IMR-90 (cell line): ENCODE data around the gene CYS1. TPM values are rescaled to one million over a fixed set of nuclear protein-coding genes. Genes with fewer than 3 reads are reported as not detected.

ENCODE experiments used
- ATAC-seq: fragments of 200-7000 bp; cut with Tn5 transposase; 2 replicates; pipeline ENCODE4 v1.9.1; 2020; ENCODE audit warnings: low read depth, mild to moderate bottlenecking, moderate library complexity
- BruUV-seq: library from RNA; stranded (reverse); fragments of 400-500 nt; replicated peaks from 2 replicates; lab custom pipeline; 2021; lab: Mats Ljungman, UMichigan
- CTCF ChIA-PET: fragments of 300-600 bp; formaldehyde crosslinking; extraction: SDS; loops from one replicate; lab custom pipeline; 2021; ENCODE audit warnings: antibody characterized with exemption; lab: Yijun Ruan, JAX
- POLR2A ChIA-PET: fragments of 300-600 bp; sonication (Branson Sonifier 250); formaldehyde crosslinking; loops from one replicate; lab custom pipeline; 2022; ENCODE audit warnings: antibody characterized with exemption; ENCODE audit not compliant: unreplicated experiment; lab: Charles Lee
- DNase-seq: peaks from one replicate; pipeline ENCODE4 v3.0.0; 2013
- H2AFZ ChIP-seq: replicated peaks from 2 replicates; pipeline ENCODE3; 2013; ENCODE audit warnings: low read length, mild to moderate bottlenecking; ENCODE audit not compliant: poor library complexity
- H2AK5ac ChIP-seq: 2 replicates; pipeline ENCODE4 v1.6.1; 2013; ENCODE audit warnings: low read depth, low read length, inconsistent platforms
- H2AK9ac ChIP-seq: replicated peaks from 2 replicates; pipeline ENCODE3; 2013; ENCODE audit warnings: mild to moderate bottlenecking, low read depth, low read length, moderate library complexity; ENCODE audit not compliant: poor library complexity
- H2BK120ac ChIP-seq: 2 replicates; pipeline ENCODE4 v1.6.1; 2013; ENCODE audit warnings: low read depth, low read length, inconsistent platforms
- H2BK15ac ChIP-seq: 3 replicates; pipeline ENCODE4 v1.6.1; 2013; ENCODE audit warnings: low read depth, low read length, inconsistent platforms
- H2BK20ac ChIP-seq: 2 replicates; pipeline ENCODE4 v1.6.1; 2013; ENCODE audit warnings: low read depth, mild to moderate bottlenecking, inconsistent platforms, low read length, moderate library complexity
- H2BK5ac ChIP-seq: 2 replicates; pipeline ENCODE4 v1.6.1; 2013; ENCODE audit warnings: mild to moderate bottlenecking, low read depth, low read length, inconsistent platforms; ENCODE audit not compliant: poor library complexity, severe bottlenecking
- H3K14ac ChIP-seq: replicated peaks from 2 replicates; pipeline ENCODE4 v1.6.1; 2013; ENCODE audit warnings: low read depth, low read length, inconsistent platforms
- H3K18ac ChIP-seq: 2 replicates; pipeline ENCODE4 v1.6.1; 2013; ENCODE audit warnings: low read depth, low read length, control low read depth
- H3K23ac ChIP-seq: 2 replicates; pipeline ENCODE4 v1.6.1; 2013; ENCODE audit warnings: low read depth, low read length, inconsistent platforms
- H3K27ac ChIP-seq: 2 replicates; pipeline ENCODE4 v1.5.1; 2013; ENCODE audit warnings: mild to moderate bottlenecking, control low read depth, low read length; ENCODE audit not compliant: insufficient read depth
- H3K27me3 ChIP-seq: 2 replicates; pipeline ENCODE4 v1.6.1; 2013; ENCODE audit warnings: low read length; ENCODE audit not compliant: control insufficient read depth, insufficient read depth
- H3K36me3 ChIP-seq: 2 replicates; pipeline ENCODE4 v1.6.1; 2013; ENCODE audit warnings: low read length, mixed read lengths; ENCODE audit not compliant: control insufficient read depth, insufficient read depth
- H3K4ac ChIP-seq: 2 replicates; pipeline ENCODE4 v1.6.1; 2013; ENCODE audit warnings: low read depth, low read length, inconsistent platforms
- H3K4me1 ChIP-seq: 2 replicates; pipeline ENCODE4 v1.6.1; 2013; ENCODE audit warnings: low read length, mixed read lengths; ENCODE audit not compliant: control insufficient read depth, insufficient read depth
- H3K4me2 ChIP-seq: 2 replicates; pipeline ENCODE4 v1.6.1; 2013; ENCODE audit warnings: low read depth, mild to moderate bottlenecking, control low read depth, low read length, moderate library complexity
- H3K4me3 ChIP-seq: 2 replicates; pipeline ENCODE4 v1.5.1; 2013; ENCODE audit warnings: low read depth, mild to moderate bottlenecking, control low read depth, low read length, moderate library complexity; ENCODE audit not compliant: insufficient read depth
- H3K56ac ChIP-seq: 2 replicates; pipeline ENCODE4 v1.6.1; 2013; ENCODE audit warnings: low read length, inconsistent platforms; ENCODE audit not compliant: insufficient read depth; ENCODE audit errors: extremely low read depth
- H3K79me1 ChIP-seq, 2 experiments: 2 replicates each; pipeline ENCODE4 v1.6.1; 2013; ENCODE audit warnings: low read length in 2 of 2, inconsistent platforms in 1 of 2, low read depth in 1 of 2
- H3K9ac ChIP-seq: 2 replicates; pipeline ENCODE4 v1.6.1; 2013; ENCODE audit warnings: low read depth, low read length, control low read depth
- H3K9me1 ChIP-seq: 2 replicates; pipeline ENCODE4 v1.6.1; 2013; ENCODE audit warnings: low read length, inconsistent platforms; ENCODE audit not compliant: insufficient read depth
- H3K9me3 ChIP-seq: 2 replicates; pipeline ENCODE4 v1.6.1; 2013; ENCODE audit warnings: low read length; ENCODE audit not compliant: control insufficient read depth, insufficient read depth
- H4K20me1 ChIP-seq: 2 replicates; pipeline ENCODE4 v1.6.1; 2013; ENCODE audit warnings: low read length, inconsistent platforms; ENCODE audit not compliant: insufficient read depth
- H4K5ac ChIP-seq: 2 replicates; pipeline ENCODE4 v1.6.1; 2013; ENCODE audit warnings: mild to moderate bottlenecking, low read depth, low read length, control low read depth
- H4K8ac ChIP-seq, 2 experiments: 2 replicates each; pipeline ENCODE4 v1.6.1; 2013; ENCODE audit warnings: low read depth in 2 of 2, low read length in 2 of 2, control low read depth in 1 of 2, inconsistent platforms in 1 of 2
- H4K91ac ChIP-seq: 2 replicates; pipeline ENCODE4 v1.6.1; 2013; ENCODE audit warnings: low read depth, low read length, inconsistent platforms; ENCODE audit not compliant: insufficient read depth
- CEBPB ChIP-seq: IDR thresholded peaks from 2 replicates; pipeline ENCODE4 v1.6.1; 2012; ENCODE audit warnings: low read depth, low read length, improper control_type of control experiment
- CHD1 ChIP-seq: IDR thresholded peaks from 2 replicates; pipeline ENCODE4 v1.6.1; 2012; ENCODE audit warnings: low read depth, low read length, improper control_type of control experiment
- FOS ChIP-seq: fragments of 150-350 bp; IDR thresholded peaks from 2 replicates; pipeline ENCODE4 v1.6.1; 2016; ENCODE audit warnings: low read depth, low read length
- MAFK ChIP-seq: IDR thresholded peaks from 2 replicates; pipeline ENCODE4 v1.6.1; 2012; ENCODE audit warnings: low read depth, low read length, improper control_type of control experiment
- MAZ ChIP-seq: IDR thresholded peaks from 2 replicates; pipeline ENCODE4 v1.6.1; 2012; ENCODE audit warnings: low read depth, mild to moderate bottlenecking, low read length, improper control_type of control experiment, moderate library complexity, borderline replicate concordance
- MXI1 ChIP-seq: IDR thresholded peaks from 2 replicates; pipeline ENCODE4 v1.6.1; 2012; ENCODE audit warnings: low read depth, mild to moderate bottlenecking, low read length, moderate library complexity, borderline replicate concordance
- NFE2L2 ChIP-seq: fragments of 150-350 bp; IDR thresholded peaks from 2 replicates; pipeline ENCODE4 v1.6.1; 2016; ENCODE audit warnings: low read depth, mild to moderate bottlenecking, low read length
- POLR2A ChIP-seq: IDR thresholded peaks from 2 replicates; pipeline ENCODE4 v1.6.1; 2012; ENCODE audit warnings: mild to moderate bottlenecking, low read depth, low read length
- RAD21 ChIP-seq: IDR thresholded peaks from 2 replicates; pipeline ENCODE4 v1.6.1; 2012; ENCODE audit warnings: low read length, improper control_type of control experiment
- RCOR1 ChIP-seq: IDR thresholded peaks from 2 replicates; pipeline ENCODE4 v1.6.1; 2012; ENCODE audit warnings: mild to moderate bottlenecking, low read length, improper control_type of control experiment; ENCODE audit not compliant: insufficient replicate concordance
- RFX5 ChIP-seq: IDR thresholded peaks from 2 replicates; pipeline ENCODE4 v1.8.0; 2012; ENCODE audit warnings: low read depth, mild to moderate bottlenecking, low read length, moderate library complexity
- SMC3 ChIP-seq: fragments of 150-350 bp; IDR thresholded peaks from 2 replicates; pipeline ENCODE4 v1.6.1; 2016; ENCODE audit warnings: low read depth, mild to moderate bottlenecking, antibody characterized with exemption, low read length, moderate library complexity
- WGBS, 2 experiments: methylation state at CpG; one replicate each; pipeline versions ENCODE4 v1.1.5 to v1.1.7; 2013; ENCODE audit warnings: missing lambda C conversion rate in 2 of 2; ENCODE audit not compliant: insufficient read length in 1 of 2; ENCODE audit errors: extremely low coverage in 2 of 2; 5-methylcytosine and 5-hydroxymethylcytosine counted together
- dilution Hi-C: fragments of 300-500 bp; cut with HindIII; formaldehyde crosslinking; loops from one replicate; pipeline ENCODE4 v1.14.3; 2018; ENCODE audit warnings: low sequenced_read_pairs; ENCODE audit not compliant: unreplicated experiment
- in situ Hi-C: fragments of 300-500 bp; cut with MboI; formaldehyde crosslinking; loops from 3 replicates; pipeline ENCODE4 v1.14.3; 2019; ENCODE audit warnings: low sequenced_read_pairs, inconsistent platforms, mixed read lengths
- intact Hi-C: fragments of 100-400 bp; cut with micrococcal nuclease; formaldehyde crosslinking; loops from 2 replicates; pipeline ENCODE4 v1.10.0; 2022
- polyA plus RNA-seq, 3 experiments: library from polyadenylated mRNA; depleted of rRNA; stranded (reverse); fragments of >200 nt; gene quantifications; 2 replicates each; pipeline ENCODE4 v1.2.3, GENCODE V29; 2012; ENCODE audit warnings: low replicate concordance in 1 of 3
- total RNA-seq: library from RNA; depleted of rRNA; stranded (reverse); fragments of >200 nt; gene quantifications from 2 replicates; pipeline ENCODE4 v1.2.3, GENCODE V29; 2012
- TF ChIP-seq, protein P1 (sequence below): fragments of 150-350 bp; IDR thresholded peaks from 2 replicates; pipeline ENCODE4 v1.6.1; 2017; ENCODE audit warnings: mild to moderate bottlenecking, antibody characterized with exemption, low read length, low read depth
- TF ChIP-seq, protein P2 (sequence below): conservative IDR thresholded peaks from 2 replicates; pipeline ENCODE4 v1.5.1; 2012; ENCODE audit warnings: mild to moderate bottlenecking, low read depth, low read length, improper control_type of control experiment
- TF ChIP-seq, protein P3 (sequence below): fragments of 150-350 bp; IDR thresholded peaks from 2 replicates; pipeline ENCODE4 v1.6.1; 2016; ENCODE audit warnings: low read depth, mild to moderate bottlenecking, low read length, moderate library complexity, borderline replicate concordance

Gene CYS1
- total and polyA plus RNA-seq, 2 of the 4 experiments (the other 2 are of a cell fraction): under 0.01 to 0.12 TPM

DNA sequence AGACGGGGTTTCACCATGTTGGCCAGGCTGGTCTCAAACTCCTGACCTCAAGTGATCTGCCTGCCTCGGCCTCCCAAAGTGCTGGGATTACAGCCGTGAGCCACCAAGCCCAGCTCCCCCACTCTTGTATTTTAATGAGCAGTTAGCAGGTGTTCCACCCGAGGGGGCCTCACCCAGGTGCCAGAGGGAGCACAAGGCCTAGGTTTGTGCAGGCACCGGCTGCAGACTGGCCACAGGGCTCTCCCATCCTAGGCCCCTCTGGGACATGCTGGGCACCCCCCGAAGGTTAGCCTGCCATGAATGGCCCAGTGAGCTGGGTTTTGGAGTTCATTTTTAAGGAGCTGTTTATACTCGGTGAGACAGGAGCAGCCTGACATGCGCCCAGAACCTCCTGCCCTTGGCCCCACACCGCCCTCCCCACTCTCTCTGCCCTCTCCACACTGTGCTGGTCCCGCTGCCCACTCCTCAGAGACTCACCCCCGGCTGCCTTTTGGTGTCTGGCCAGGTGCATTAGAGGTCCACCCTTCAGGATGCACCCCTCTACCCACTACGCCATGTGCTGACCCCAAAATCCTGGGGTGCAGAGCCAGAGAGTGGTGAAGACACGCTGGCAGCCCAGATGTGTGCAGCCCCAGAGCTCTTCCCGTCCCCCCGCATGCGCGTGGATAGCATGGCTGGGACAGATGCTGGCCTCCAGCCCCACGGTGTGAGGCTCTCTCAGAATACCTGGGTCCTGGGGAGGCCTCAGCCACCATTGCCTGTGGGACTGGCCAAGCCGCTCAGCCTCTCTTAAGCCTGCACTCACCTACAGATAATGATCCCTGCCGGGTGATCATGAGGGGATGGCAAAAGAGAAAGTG, 48.1 kb downstream of the CYS1 start:
- no peak overlapping the region for H2BK15ac ChIP-seq
- no peak overlapping the region for H2BK20ac ChIP-seq
- no peak for DNase-seq
- H3K4ac ChIP-seq: no peak overlapping the region
- no peak overlapping the region for H2BK120ac ChIP-seq
- H3K23ac ChIP-seq: no peak overlapping the region
- no peaks in the 10 kb centered on the region for H3K79me1 ChIP-seq
- no peak overlapping the region for H4K8ac ChIP-seq
- H3K9me1 ChIP-seq: peaks cover 3% of the 10 kb centered on the region; the same call in 1 of the 2 replicates
- H4K5ac ChIP-seq: no peak overlapping the region
- intact Hi-C loops (no loop called here), dilution Hi-C loops (no loop called here), in situ Hi-C loops (no loop called here)
- no peaks in the 10 kb centered on the region for H3K27me3 ChIP-seq
- no peak for ATAC-seq
- H3K36me3 ChIP-seq: no peaks in the 10 kb centered on the region
- no peak overlapping the region for H2BK5ac ChIP-seq
- no peak overlapping the region for H2AK9ac ChIP-seq
- H3K4me1 ChIP-seq: peaks cover 6% of the 10 kb centered on the region; the same call in 1 of the 2 replicates
- no peak overlapping the region for H3K56ac ChIP-seq
- H3K9me3 ChIP-seq: no peaks in the 10 kb centered on the region
- H3K4me3 ChIP-seq: no peak overlapping the region
- no peaks in the 10 kb centered on the region for H4K20me1 ChIP-seq
- BruUV-seq: no TSS peak
- H3K9ac ChIP-seq: no peak overlapping the region
- no peak overlapping the region for H3K18ac ChIP-seq
- H2AK5ac ChIP-seq: no peak overlapping the region
- no peak overlapping the region for H2AFZ ChIP-seq
- no peak overlapping the region for H3K27ac ChIP-seq
- WGBS, 2 experiments: 82% methylated on average over 8 of the region's 20 CpGs; no CpG with 5 or more reads in 1 of the 2 experiments
- ChIA-PET CTCF (no interaction called here), POLR2A (no interaction called here)
- H3K14ac ChIP-seq: no peak overlapping the region
- no peak overlapping the region for H4K91ac ChIP-seq
- no peak overlapping the region for H3K4me2 ChIP-seq
- no peak for TF ChIP-seq CHD1
- no peak for TF ChIP-seq MAZ
- no peak for TF ChIP-seq FOS
- TF ChIP-seq, protein P1, sequence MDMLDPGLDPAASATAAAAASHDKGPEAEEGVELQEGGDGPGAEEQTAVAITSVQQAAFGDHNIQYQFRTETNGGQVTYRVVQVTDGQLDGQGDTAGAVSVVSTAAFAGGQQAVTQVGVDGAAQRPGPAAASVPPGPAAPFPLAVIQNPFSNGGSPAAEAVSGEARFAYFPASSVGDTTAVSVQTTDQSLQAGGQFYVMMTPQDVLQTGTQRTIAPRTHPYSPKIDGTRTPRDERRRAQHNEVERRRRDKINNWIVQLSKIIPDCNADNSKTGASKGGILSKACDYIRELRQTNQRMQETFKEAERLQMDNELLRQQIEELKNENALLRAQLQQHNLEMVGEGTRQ: no peak
- TF ChIP-seq, protein P2, sequence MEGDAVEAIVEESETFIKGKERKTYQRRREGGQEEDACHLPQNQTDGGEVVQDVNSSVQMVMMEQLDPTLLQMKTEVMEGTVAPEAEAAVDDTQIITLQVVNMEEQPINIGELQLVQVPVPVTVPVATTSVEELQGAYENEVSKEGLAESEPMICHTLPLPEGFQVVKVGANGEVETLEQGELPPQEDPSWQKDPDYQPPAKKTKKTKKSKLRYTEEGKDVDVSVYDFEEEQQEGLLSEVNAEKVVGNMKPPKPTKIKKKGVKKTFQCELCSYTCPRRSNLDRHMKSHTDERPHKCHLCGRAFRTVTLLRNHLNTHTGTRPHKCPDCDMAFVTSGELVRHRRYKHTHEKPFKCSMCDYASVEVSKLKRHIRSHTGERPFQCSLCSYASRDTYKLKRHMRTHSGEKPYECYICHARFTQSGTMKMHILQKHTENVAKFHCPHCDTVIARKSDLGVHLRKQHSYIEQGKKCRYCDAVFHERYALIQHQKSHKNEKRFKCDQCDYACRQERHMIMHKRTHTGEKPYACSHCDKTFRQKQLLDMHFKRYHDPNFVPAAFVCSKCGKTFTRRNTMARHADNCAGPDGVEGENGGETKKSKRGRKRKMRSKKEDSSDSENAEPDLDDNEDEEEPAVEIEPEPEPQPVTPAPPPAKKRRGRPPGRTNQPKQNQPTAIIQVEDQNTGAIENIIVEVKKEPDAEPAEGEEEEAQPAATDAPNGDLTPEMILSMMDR: no peak
- TF ChIP-seq RFX5: no peak
- TF ChIP-seq POLR2A: no peak
- TF ChIP-seq MAFK: no peak
- no peak for TF ChIP-seq NFE2L2
- TF ChIP-seq MXI1: no peak
- no peak for TF ChIP-seq RCOR1
- TF ChIP-seq CEBPB: no peak
- no peak for TF ChIP-seq SMC3
- TF ChIP-seq RAD21: no peak
- TF ChIP-seq, protein P3, sequence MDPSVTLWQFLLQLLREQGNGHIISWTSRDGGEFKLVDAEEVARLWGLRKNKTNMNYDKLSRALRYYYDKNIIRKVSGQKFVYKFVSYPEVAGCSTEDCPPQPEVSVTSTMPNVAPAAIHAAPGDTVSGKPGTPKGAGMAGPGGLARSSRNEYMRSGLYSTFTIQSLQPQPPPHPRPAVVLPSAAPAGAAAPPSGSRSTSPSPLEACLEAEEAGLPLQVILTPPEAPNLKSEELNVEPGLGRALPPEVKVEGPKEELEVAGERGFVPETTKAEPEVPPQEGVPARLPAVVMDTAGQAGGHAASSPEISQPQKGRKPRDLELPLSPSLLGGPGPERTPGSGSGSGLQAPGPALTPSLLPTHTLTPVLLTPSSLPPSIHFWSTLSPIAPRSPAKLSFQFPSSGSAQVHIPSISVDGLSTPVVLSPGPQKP: no peak
